Stimulated activated CD4-positive, alpha-beta T cell treated with anti-CD3 and anti-CD28 coated beads, Interleukin-1b, Interleukin-23, amount 100 ng/mL, for 24 hours (primary cell): Measurements from ENCODE around the gene DCUN1D5.
A peak's percentile ranks its signal among the peaks of the same experiment; 100 is the strongest.
"Not testable (repeated sequence)": the region's sequence is repeated elsewhere in the genome, so short reads cannot be mapped to it uniquely, and the experiment has no call there.

Experiments used
- DNase-seq, 4 experiments: peaks; one replicate each; pipeline ENCODE4 v3.0.0-alpha.2; 2020; ENCODE audit warnings: low read depth in 4 of 4, low spot score in 1 of 4

Gene DCUN1D5

GRCh38 chr11:103055221-103055890 lies 36.6 kb downstream of the DCUN1D5 start:
- no peak for DNase-seq

DNA sequence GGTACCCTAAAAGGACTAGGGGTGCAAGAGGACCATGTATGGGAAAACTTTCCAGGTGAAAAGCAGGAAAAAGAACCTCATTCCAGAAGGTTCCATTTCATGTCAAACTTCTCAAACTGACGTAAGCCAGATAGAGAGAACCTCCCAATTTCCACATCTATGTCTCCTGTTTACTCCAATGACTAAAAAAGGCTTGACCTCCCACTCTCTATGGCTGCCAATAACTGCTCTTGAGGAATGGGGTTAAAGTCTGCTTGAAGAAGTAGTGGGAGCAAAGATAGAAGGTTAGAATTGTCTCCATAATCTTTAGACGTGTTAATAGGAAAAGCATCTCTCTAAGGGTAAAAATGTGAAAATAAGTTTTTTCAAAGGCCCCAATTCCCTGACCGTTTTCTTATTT lies 38.0 kb downstream of the DCUN1D5 start:
- DNase-seq: no peak

- DNase-seq: no peak
These were observed 40.0 kb downstream of the DCUN1D5 start for GRCh38 chr11:103051981-103052380.

- no peak for DNase-seq
These were observed 40.7 kb downstream of the DCUN1D5 start for GRCh38 chr11:103051151-103051801.

- DNase-seq: no peak
These were observed 41.6 kb downstream of the DCUN1D5 start for GRCh38 chr11:103050351-103050750.

DNA sequence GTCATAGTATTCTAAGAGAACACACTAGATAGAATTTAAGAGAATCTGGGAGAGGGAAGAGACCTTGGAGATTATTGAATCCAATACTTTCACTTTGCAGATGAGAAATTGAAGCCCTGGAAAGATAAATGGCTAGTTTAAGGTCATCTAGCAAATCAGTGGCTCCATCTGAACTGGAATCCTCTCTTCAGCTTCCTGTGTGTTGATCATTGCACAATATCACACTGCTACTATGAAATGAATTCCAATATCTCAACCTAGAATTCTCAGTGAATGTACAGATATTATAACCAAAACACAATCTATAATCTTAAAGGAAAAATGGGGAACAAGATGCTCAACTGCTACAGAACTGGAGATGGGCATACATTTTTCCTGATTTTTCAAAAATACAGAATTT lies 44.1 kb downstream of the DCUN1D5 start:
- DNase-seq: no peak

GRCh38 chr11:103043826-103044678 lies 47.9 kb downstream of the DCUN1D5 start:
- no peak for DNase-seq

DNA sequence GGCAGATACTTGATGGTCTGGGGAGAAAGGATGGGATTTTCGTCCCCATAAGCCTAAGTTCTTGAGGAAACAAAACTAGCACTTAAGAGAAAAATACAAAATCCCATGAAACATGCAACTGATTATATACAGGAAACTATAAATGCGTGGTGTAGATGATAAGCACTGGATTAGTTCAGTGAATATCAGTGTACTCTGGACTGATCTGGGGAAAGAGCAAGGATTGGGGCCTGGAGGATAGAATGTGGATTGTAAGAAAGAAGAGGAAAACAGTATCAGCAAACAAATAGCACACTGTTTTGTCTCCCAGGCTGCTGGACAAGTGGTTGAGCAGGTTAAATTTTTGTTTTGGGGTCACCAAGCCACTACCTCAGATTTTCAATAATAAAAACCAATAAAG lies 49.8 kb downstream of the DCUN1D5 start:
- no peak for DNase-seq

GRCh38 chr11:103035791-103036434 lies 56.0 kb downstream of the DCUN1D5 start:
- DNase-seq: peak; percentile 1 to 22 (median 6)

- no peak for DNase-seq
These were observed 56.7 kb downstream of the DCUN1D5 start for GRCh38 chr11:103035216-103035615.

DNA sequence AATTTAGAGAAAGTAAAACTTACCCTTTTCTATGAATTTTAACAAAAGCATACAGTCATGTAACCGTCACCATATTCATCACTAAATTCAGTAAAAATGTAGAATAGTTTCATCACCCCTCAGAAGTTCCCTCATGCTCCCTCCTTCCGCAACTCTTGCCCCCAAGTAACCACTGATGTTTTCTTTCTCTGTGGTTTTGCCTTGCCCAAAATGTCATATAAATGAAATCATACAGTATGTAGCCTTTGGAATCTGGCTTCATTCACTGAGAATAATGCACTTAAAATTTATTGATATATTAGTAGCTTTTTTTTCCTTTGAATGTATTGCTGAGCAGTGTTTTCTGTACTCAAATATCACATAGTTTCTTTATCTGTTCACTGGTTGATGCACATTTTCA lies 60.1 kb downstream of the DCUN1D5 start:
- no peak for DNase-seq

GRCh38 chr11:103029401-103029800 lies 62.6 kb downstream of the DCUN1D5 start:
- DNase-seq: no peak

DNA sequence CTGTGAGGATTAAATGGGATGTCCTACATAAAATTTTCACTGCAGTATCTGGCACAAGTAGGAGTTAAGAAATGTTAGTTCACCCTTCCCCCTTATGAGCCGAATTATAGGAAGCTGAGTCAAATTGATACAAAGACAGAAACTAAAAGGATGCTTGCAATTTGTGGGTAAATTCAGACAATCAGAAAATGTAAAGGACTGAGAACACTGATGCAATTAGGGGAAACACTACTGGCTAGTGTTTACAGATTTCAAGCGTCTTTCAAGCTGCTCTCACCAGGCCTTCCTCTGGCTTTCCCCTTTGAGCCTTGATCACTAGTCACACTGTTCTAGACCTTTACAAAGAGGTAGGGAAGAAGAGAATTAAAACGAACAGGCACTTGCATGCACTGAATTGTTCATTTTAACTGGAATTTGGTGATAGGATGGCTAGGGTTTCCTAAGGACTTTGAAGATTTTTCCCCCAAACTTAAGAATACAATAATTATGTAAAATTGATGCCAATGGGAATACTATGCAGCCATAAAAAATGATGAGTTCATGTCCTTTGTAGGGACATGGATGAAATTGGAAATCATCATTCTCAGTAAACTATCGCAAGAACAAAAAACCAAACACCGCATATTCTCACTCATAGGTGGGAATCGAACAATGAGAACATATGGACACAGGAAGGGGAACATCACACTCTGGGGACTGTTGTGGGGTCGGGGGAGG lies 63.5 kb downstream of the DCUN1D5 start:
- DNase-seq: not testable (repeated sequence)

GRCh38 chr11:103024086-103024485 lies 67.9 kb downstream of the DCUN1D5 start:
- no peak for DNase-seq

- no peak for DNase-seq
These were observed 75.9 kb downstream of the DCUN1D5 start for GRCh38 chr11:103016031-103016430.

DNA sequence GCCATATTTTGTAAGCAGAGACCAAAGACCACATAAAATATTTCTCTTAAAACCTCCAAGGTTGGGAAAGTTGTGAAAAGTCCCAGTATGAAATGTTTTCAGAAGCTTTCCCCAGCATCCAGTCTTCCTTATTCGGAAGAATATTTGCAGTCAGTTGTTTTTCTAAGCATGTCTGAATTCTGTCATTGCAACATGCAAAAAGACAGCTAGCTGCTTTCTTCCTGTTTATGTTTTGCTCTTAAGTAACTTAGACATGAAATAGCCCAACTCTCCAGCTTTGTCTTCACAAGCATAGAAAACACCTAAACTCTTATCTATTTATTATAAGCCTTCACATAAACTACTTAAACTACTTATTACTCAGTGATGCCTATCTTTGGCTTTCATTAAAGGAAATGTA lies 78.5 kb downstream of the DCUN1D5 start:
- DNase-seq: no peak
